PC-3 (cell line): ENCODE results near the gene ECPAS. TPM values are rescaled to one million over a fixed set of nuclear protein-coding genes. Genes with fewer than 3 reads are reported as not detected.

Experiments
- ATAC-seq: fragments of 200-7000 bp; cut with Tn5 transposase; 2 replicates; pipeline ENCODE4 v1.9.1; 2020; ENCODE audit warnings: mild to moderate bottlenecking, moderate library complexity
- BruUV-seq: library from RNA; stranded (reverse); fragments of 400-500 nt; replicated peaks from 2 replicates; lab custom pipeline; 2021; lab: Mats Ljungman, UMichigan
- CTCF ChIA-PET: fragments of 300-600 bp; sonication (Branson Sonifier 250); formaldehyde crosslinking; loops from one replicate; lab custom pipeline; 2022; ENCODE audit warnings: antibody characterized with exemption; lab: Charles Lee
- POLR2A ChIA-PET: fragments of 300-600 bp; sonication (Branson Sonifier 250); formaldehyde crosslinking; loops from one replicate; lab custom pipeline; 2022; ENCODE audit warnings: antibody characterized with exemption; ENCODE audit not compliant: unreplicated experiment; lab: Charles Lee
- DNase-seq: peaks from one replicate; pipeline ENCODE4 v3.0.0-alpha.2; 2015
- H2AFZ ChIP-seq: fragments of 300-600 bp; sonication (generic); 2 replicates; pipeline ENCODE4 v1.6.0; 2016; ENCODE audit warnings: antibody characterized with exemption, low read length
- H3F3A ChIP-seq: fragments of 300-600 bp; sonication (generic); one replicate; pipeline ENCODE4 v1.6.0; 2017; ENCODE audit warnings: antibody characterized with exemption, low read length, control low read depth, mild to moderate bottlenecking; ENCODE audit not compliant: unreplicated experiment
- H3K27ac ChIP-seq: fragments of 300-600 bp; sonication (generic); 2 replicates; pipeline ENCODE4 v1.5.1; 2016; ENCODE audit warnings: mild to moderate bottlenecking, low read length
- H3K27me3 ChIP-seq: fragments of 300-600 bp; sonication (generic); 2 replicates; pipeline ENCODE4 v1.6.1; 2016; ENCODE audit warnings: low read length, mixed read lengths
- H3K36me3 ChIP-seq: fragments of 300-600 bp; sonication (generic); 2 replicates; pipeline ENCODE4 v1.6.1; 2016; ENCODE audit warnings: low read depth, mixed run types, low read length, mixed read lengths
- H3K4me1 ChIP-seq: fragments of 300-600 bp; sonication (generic); 2 replicates; pipeline ENCODE4 v1.5.1; 2016; ENCODE audit warnings: low read length; ENCODE audit not compliant: insufficient read depth
- H3K4me2 ChIP-seq: fragments of 300-600 bp; sonication (generic); 2 replicates; pipeline ENCODE4 v1.6.0; 2016; ENCODE audit warnings: low read length
- H3K4me3 ChIP-seq: fragments of 300-600 bp; sonication (generic); 2 replicates; pipeline ENCODE4 v1.5.1; 2016; ENCODE audit warnings: mild to moderate bottlenecking, low read length, mixed read lengths
- H3K79me2 ChIP-seq: fragments of 300-600 bp; sonication (generic); 2 replicates; pipeline ENCODE4 v1.6.1; 2017; ENCODE audit warnings: low read length, mixed read lengths
- H3K9ac ChIP-seq: fragments of 300-600 bp; sonication (generic); 2 replicates; pipeline ENCODE4 v1.6.0; 2016; ENCODE audit warnings: mild to moderate bottlenecking, low read length
- H3K9me2 ChIP-seq: fragments of 300-600 bp; sonication (generic); replicated peaks from 2 replicates; pipeline ENCODE4 v1.6.1; 2016; ENCODE audit warnings: mixed run types, low read length, mixed read lengths
- H3K9me3 ChIP-seq: fragments of 300-600 bp; sonication (generic); 2 replicates; pipeline ENCODE4 v1.6.1; 2016; ENCODE audit warnings: low read length, mixed read lengths
- H4K20me1 ChIP-seq: fragments of 300-600 bp; sonication (generic); 2 replicates; pipeline ENCODE4 v1.6.1; 2016; ENCODE audit warnings: low read length, mixed read lengths
- EZH2 ChIP-seq: fragments of 300-600 bp; sonication (generic); IDR thresholded peaks from one replicate; pipeline ENCODE4 v1.6.1; 2017; ENCODE audit warnings: antibody characterized with exemption, mild to moderate bottlenecking, low read length; ENCODE audit not compliant: unreplicated experiment
- EZH2phosphoT487 ChIP-seq: fragments of 300-600 bp; sonication (generic); IDR thresholded peaks from 2 replicates; pipeline ENCODE4 v1.6.1; 2018; ENCODE audit warnings: mild to moderate bottlenecking, antibody characterized with exemption, low read length, borderline replicate concordance
- intact Hi-C: fragments of 100-400 bp; cut with micrococcal nuclease; formaldehyde crosslinking; loops from 2 replicates; pipeline ENCODE4 v1.9.0; 2023
- total RNA-seq: library from RNA; depleted of rRNA; stranded (reverse); fragments of >200 nt; gene quantifications from 2 replicates; pipeline ENCODE4 v1.2.3, GENCODE V29; 2014
- TF ChIP-seq, protein P1 (sequence below): fragments of 300-600 bp; sonication (generic); conservative IDR thresholded peaks from 2 replicates; pipeline ENCODE4 v1.5.1; 2017; ENCODE audit warnings: antibody characterized with exemption, low read depth, mild to moderate bottlenecking, low read length

Gene ECPAS
- total RNA-seq, 1 experiment from 2014 or later, result 69.0 TPM

DNA sequence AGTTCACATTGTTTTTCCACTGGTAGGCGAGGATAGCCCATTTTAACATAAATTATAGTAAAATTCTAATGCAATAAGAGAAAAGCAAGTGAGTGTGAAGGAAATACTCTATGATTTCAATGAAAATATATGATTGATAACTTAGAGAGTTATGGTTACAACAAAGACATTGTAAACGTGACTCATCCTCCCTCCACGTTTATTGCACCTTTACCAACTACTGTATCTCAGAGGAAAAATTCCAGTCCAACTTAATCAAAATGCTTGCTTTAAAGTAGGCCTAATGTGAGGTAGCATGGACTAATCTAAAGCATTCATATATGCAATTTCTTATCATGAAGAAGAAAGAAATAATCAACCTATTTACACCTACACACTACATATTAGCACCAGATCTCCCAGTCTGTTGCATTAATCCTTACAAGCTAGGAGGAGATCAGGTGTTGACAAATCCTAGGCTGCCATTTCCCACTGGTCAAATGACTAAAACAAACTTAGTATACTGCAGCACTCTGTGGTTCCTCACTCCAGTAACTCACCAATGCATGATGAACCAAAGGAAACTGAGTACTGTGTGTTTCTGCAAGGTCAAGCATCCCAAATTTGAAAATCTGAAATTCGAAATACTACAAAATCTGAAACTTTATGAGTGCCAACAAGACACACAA is 41.7 kb downstream of the ECPAS start:
- no peak overlapping the region for H2AFZ ChIP-seq
- 0 out of 2 replicates have a peak, but pooled peaks cover 3% of the 10 kb centered on the region for H4K20me1 ChIP-seq
- no peaks in the 10 kb centered on the region for H3K9me3 ChIP-seq
- ATAC-seq (no peak; the same call in 1 of the 2 replicates), DNase-seq (no peak)
- H3K9me2 ChIP-seq, result no peaks in the 10 kb centered on the region
- no peaks in the 10 kb centered on the region for H3K79me2 ChIP-seq
- TF ChIP-seq EZH2 (no peak), EZH2phosphoT487 (no peak)
- TF ChIP-seq, protein P1, sequence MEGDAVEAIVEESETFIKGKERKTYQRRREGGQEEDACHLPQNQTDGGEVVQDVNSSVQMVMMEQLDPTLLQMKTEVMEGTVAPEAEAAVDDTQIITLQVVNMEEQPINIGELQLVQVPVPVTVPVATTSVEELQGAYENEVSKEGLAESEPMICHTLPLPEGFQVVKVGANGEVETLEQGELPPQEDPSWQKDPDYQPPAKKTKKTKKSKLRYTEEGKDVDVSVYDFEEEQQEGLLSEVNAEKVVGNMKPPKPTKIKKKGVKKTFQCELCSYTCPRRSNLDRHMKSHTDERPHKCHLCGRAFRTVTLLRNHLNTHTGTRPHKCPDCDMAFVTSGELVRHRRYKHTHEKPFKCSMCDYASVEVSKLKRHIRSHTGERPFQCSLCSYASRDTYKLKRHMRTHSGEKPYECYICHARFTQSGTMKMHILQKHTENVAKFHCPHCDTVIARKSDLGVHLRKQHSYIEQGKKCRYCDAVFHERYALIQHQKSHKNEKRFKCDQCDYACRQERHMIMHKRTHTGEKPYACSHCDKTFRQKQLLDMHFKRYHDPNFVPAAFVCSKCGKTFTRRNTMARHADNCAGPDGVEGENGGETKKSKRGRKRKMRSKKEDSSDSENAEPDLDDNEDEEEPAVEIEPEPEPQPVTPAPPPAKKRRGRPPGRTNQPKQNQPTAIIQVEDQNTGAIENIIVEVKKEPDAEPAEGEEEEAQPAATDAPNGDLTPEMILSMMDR, result no peak
- intact Hi-C loops, result loop anchor here (5.0 kb wide), 1 partner anchor 40 kb away; the partner anchor contains the start of gene ECPAS
- peaks cover 40% of the 10 kb centered on the region for H3K36me3 ChIP-seq
- H3K4me3 ChIP-seq, result no peak overlapping the region
- H3K4me2 ChIP-seq, result no peak overlapping the region
- H3K27me3 ChIP-seq, result no peaks in the 10 kb centered on the region
- H3F3A ChIP-seq, result no peaks in the 10 kb centered on the region
- no peak overlapping the region for H3K27ac ChIP-seq
- no peaks in the 10 kb centered on the region for H3K4me1 ChIP-seq
- no TSS peak for BruUV-seq
- POLR2A ChIA-PET, result no interaction called here
- CTCF ChIA-PET, result no interaction called here
- no peak overlapping the region for H3K9ac ChIP-seq

DNA sequence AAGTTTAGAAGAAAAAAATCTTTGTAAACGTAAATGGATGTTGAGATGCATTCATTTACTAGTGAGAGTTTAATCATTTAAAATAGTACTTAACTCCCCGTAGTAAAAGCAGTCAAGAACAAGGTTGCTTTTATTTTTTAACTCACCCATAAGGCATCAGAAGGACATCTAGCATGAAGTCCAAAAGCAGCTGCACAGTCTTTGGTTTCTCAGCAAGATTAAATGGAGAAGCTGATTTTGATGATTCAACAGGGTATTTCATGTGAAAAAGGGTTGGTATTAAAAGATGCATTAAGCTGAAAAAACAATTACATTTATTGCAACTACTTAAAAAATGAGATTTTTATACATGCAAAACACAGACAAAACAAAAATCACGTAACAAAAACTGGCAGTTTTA is 44.0 kb downstream of the ECPAS start:
- Histone ChIP-seq H3K27ac (no peak overlapping the region), H3K4me3 (no peak overlapping the region), H3K27me3 (no peaks in the 10 kb centered on the region), H3K9ac (no peak overlapping the region), H3K4me2 (no peak overlapping the region), H2AFZ (no peak overlapping the region), H3K9me2 (no peaks in the 10 kb centered on the region), H3K4me1 (no peaks in the 10 kb centered on the region), H3K9me3 (no peaks in the 10 kb centered on the region), H3K36me3 (peaks cover 47% of the 10 kb centered on the region), H3K79me2 (no peaks in the 10 kb centered on the region), H3F3A (no peaks in the 10 kb centered on the region), H4K20me1 (no peaks in the 10 kb centered on the region)
- ChIA-PET POLR2A (no interaction called here), CTCF (no interaction called here)
- TF ChIP-seq EZH2phosphoT487 (no peak), EZH2 (no peak)
- TF ChIP-seq, protein P1, result no peak
- DNase-seq (no peak), ATAC-seq (no peak)
- no TSS peak for BruUV-seq
- intact Hi-C loops, result loop anchor here (5.0 kb wide), 1 partner anchor 42 kb away; the partner anchor contains the start of gene ECPAS

- no peaks in the 10 kb centered on the region for H3K4me1 ChIP-seq
- H3K9me3 ChIP-seq, result no peaks in the 10 kb centered on the region
- H3K27ac ChIP-seq, result no peak overlapping the region
- no peak overlapping the region for H3K4me2 ChIP-seq
- H3K79me2 ChIP-seq, result no peaks in the 10 kb centered on the region
- no peak for DNase-seq
- no peak overlapping the region for H2AFZ ChIP-seq
- no peaks in the 10 kb centered on the region for H4K20me1 ChIP-seq
- peaks cover 44% of the 10 kb centered on the region for H3K36me3 ChIP-seq
- POLR2A ChIA-PET, result no interaction called here
- CTCF ChIA-PET, result no interaction called here
- H3F3A ChIP-seq, result no peaks in the 10 kb centered on the region
- no TSS peak for BruUV-seq
- no peaks in the 10 kb centered on the region for H3K9me2 ChIP-seq
- no peaks in the 10 kb centered on the region for H3K27me3 ChIP-seq
- intact Hi-C loops, result no loop called here
- H3K9ac ChIP-seq, result no peak overlapping the region
- no peak for ATAC-seq
- H3K4me3 ChIP-seq, result no peak overlapping the region
- TF ChIP-seq EZH2 (no peak), EZH2phosphoT487 (no peak)
- TF ChIP-seq, protein P1, result no peak
Observed at GRCh38 chr9:111438541-111439235, 45.5 kb downstream of the ECPAS start.
